Caco-2 (cell line): ENCODE data around the gene NDUFA12. TPM values are rescaled to one million over a fixed set of nuclear protein-coding genes. Genes with fewer than 3 reads are reported as not detected.

ENCODE experiments used
- BruUV-seq: library from RNA; stranded (reverse); fragments of 400-500 nt; replicated peaks from 2 replicates; lab custom pipeline; 2021; lab: Mats Ljungman, UMichigan
- CTCF ChIA-PET: fragments of 300-600 bp; sonication (Branson Sonifier 250); formaldehyde crosslinking; loops from one replicate; lab custom pipeline; 2022; ENCODE audit warnings: antibody characterized with exemption; lab: Charles Lee
- POLR2A ChIA-PET: fragments of 300-600 bp; sonication (Branson Sonifier 250); formaldehyde crosslinking; loops from one replicate; lab custom pipeline; 2022; ENCODE audit warnings: antibody characterized with exemption; lab: Charles Lee
- DNase-seq, 2 experiments: peaks; one replicate each; pipeline versions ENCODE4 v3.0.0 to v3.0.0-alpha.2; 2020 to 2022
- H3K27me3 ChIP-seq: replicated peaks from 2 replicates; pipeline ENCODE4 v1.6.0; 2011; ENCODE audit warnings: low read length; ENCODE audit not compliant: control insufficient read depth, insufficient read depth
- H3K36me3 ChIP-seq: 2 replicates; pipeline ENCODE4 v1.5.1; 2011; ENCODE audit warnings: low read length; ENCODE audit not compliant: control insufficient read depth, insufficient read depth
- H3K4me1 ChIP-seq: fragments of 250-450 bp; sonication (Bioruptor Pico); 2 replicates; pipeline ENCODE4 v1.5.1; 2020; ENCODE audit warnings: mild to moderate bottlenecking
- H3K4me3 ChIP-seq: 2 replicates; pipeline ENCODE4 v1.5.1; 2011; ENCODE audit warnings: low read depth, mild to moderate bottlenecking, control low read depth, low read length
- H3K9me3 ChIP-seq: fragments of 250-450 bp; sonication (Bioruptor Pico); 2 replicates; pipeline ENCODE4 v1.5.1; 2020; ENCODE audit warnings: mild to moderate bottlenecking, moderate library complexity
- H3K27ac Mint-ChIP-seq: one replicate; pipeline ENCODE4 v1.8.0; 2022; ENCODE audit warnings: mixed read lengths; ENCODE audit not compliant: unreplicated experiment
- H3K27me3 Mint-ChIP-seq: one replicate; pipeline ENCODE4 v1.8.0; 2022; ENCODE audit warnings: mixed read lengths; ENCODE audit not compliant: insufficient read depth, unreplicated experiment
- H3K36me3 Mint-ChIP-seq: one replicate; pipeline ENCODE4 v1.8.0; 2022; ENCODE audit warnings: mild to moderate bottlenecking, mixed read lengths; ENCODE audit not compliant: insufficient read depth, unreplicated experiment
- H3K4me1 Mint-ChIP-seq: one replicate; pipeline ENCODE4 v1.8.0; 2022; ENCODE audit warnings: low read depth, mixed read lengths; ENCODE audit not compliant: unreplicated experiment
- H3K4me3 Mint-ChIP-seq: one replicate; pipeline ENCODE4 v1.8.0; 2022; ENCODE audit warnings: mild to moderate bottlenecking, moderate library complexity, mixed read lengths; ENCODE audit not compliant: unreplicated experiment
- H3K9me3 Mint-ChIP-seq: one replicate; pipeline ENCODE4 v1.8.0; 2022; ENCODE audit warnings: mixed read lengths; ENCODE audit not compliant: unreplicated experiment
- intact Hi-C: fragments of 100-400 bp; cut with micrococcal nuclease; formaldehyde crosslinking; loops from one replicate; pipeline ENCODE4 v1.10.0; 2022; ENCODE audit not compliant: unreplicated experiment
- total RNA-seq: library from RNA; stranded (reverse); gene quantifications from 2 replicates; pipeline ENCODE4 v1.2.3, GENCODE V29; 2022
- TF ChIP-seq, protein P1 (sequence below), 2 experiments: fragments of 200-600 bp in 1 of 2; IDR thresholded peaks; 1 replicate in 1 of 2; 2 replicates in 1 of 2; pipeline versions ENCODE4 v1.5.1 to v1.8.0; 2011 to 2022; ENCODE audit warnings: antibody characterized with exemption in 1 of 2, control low read depth in 1 of 2, inconsistent platforms in 1 of 2, low read depth in 1 of 2, low read length in 1 of 2, mild to moderate bottlenecking in 1 of 2, moderate library complexity in 1 of 2; ENCODE audit not compliant: insufficient read depth in 1 of 2, severe bottlenecking in 1 of 2, unreplicated experiment in 1 of 2

NDUFA12 gene
- total RNA-seq, 1 experiment from 2014 or later = 131 TPM

DNA sequence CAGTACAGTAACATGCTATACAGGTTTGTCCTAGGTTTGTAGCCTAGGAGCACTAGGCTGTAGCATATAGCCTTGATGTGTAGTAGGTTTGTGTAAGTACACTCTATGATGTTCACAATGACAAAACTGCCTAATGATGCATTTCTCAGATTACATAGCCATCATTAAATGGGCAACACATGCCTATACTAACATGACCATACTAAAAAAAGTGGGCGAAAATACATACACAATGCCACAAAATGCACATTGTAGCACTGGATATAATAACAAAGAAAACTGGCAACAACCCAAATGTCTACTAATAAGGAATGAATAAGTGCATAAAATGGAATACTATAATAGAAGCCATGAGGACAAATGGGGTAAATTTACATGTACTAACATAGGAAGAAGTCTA is 31.3 kb upstream of the NDUFA12 start:
- Mint-ChIP-seq H3K27me3 (no peaks in the 10 kb centered on the region), H3K4me1 (no peaks in the 10 kb centered on the region), H3K9me3 (no peaks in the 10 kb centered on the region), H3K36me3 (peaks cover 33% of the 10 kb centered on the region), H3K27ac (no peak overlapping the region), H3K4me3 (no peak overlapping the region)
- no peak for DNase-seq
- TF ChIP-seq, protein P1, sequence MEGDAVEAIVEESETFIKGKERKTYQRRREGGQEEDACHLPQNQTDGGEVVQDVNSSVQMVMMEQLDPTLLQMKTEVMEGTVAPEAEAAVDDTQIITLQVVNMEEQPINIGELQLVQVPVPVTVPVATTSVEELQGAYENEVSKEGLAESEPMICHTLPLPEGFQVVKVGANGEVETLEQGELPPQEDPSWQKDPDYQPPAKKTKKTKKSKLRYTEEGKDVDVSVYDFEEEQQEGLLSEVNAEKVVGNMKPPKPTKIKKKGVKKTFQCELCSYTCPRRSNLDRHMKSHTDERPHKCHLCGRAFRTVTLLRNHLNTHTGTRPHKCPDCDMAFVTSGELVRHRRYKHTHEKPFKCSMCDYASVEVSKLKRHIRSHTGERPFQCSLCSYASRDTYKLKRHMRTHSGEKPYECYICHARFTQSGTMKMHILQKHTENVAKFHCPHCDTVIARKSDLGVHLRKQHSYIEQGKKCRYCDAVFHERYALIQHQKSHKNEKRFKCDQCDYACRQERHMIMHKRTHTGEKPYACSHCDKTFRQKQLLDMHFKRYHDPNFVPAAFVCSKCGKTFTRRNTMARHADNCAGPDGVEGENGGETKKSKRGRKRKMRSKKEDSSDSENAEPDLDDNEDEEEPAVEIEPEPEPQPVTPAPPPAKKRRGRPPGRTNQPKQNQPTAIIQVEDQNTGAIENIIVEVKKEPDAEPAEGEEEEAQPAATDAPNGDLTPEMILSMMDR (IDR thresholded peaks at IDR 0.05; ENCODE audit: insufficient read depth in 1 of 2, low read depth in 1 of 2, low read length in 1 of 2, severe bottlenecking in 1 of 2, unreplicated experiment in 1 of 2) = no peak
- ChIA-PET CTCF (no interaction called here), POLR2A (no interaction called here)
- Histone ChIP-seq H3K36me3 (no peaks in the 10 kb centered on the region), H3K4me3 (no peak overlapping the region), H3K9me3 (no peaks in the 10 kb centered on the region), H3K4me1 (no peaks in the 10 kb centered on the region), H3K27me3 (no peaks in the 10 kb centered on the region)
- intact Hi-C loops = no loop called here
- BruUV-seq = no TSS peak

DNA sequence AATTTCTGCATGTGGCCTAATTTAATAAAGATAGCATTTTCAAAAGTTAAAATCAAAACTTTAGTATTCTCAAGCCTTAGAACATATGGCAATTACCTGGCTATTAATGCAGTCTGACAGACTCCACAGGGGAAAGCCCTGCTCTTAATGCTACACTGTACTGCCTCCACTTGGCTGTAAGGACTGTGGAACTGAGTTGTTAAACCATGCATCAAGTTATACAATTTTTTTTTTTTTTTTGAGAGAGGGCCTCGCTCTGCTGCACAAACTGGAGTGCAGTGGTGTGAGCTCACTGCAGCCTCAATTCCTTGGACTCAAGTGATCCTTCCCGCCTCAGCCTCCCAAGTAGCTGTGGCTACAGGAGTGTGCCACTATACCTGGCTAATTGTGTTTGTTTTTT is 19.0 kb upstream of the NDUFA12 start:
- TF ChIP-seq, protein P1 (IDR thresholded peaks at IDR 0.05; ENCODE audit: insufficient read depth in 1 of 2, low read depth in 1 of 2, low read length in 1 of 2, severe bottlenecking in 1 of 2, unreplicated experiment in 1 of 2) = no peak
- CTCF ChIA-PET = no interaction called here

DNA sequence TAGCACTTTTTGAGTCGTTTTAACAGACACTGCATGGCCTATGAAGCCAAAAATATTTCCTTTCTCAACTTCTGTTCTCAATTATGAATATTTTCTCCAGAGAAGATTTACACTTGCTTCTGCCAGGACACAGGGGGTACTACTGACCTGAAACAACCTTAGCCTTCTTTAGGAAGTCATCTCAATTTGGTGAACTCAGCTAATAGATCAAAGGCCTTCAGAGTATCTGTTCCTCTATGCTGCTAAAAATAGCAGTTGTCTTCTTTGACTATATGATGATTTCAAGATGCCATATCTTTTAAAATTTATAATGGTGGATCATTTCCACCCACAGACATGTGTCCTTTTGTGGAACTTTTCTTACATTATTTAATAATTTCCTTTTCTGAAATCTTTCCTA is 14.0 kb upstream of the NDUFA12 start:
- no peaks in the 10 kb centered on the region for H3K27me3 Mint-ChIP-seq

More for the DNA sequence above, 19.0 kb upstream of the NDUFA12 start:
- H3K4me3 Mint-ChIP-seq = no peak overlapping the region
- H3K4me1 ChIP-seq = no peaks in the 10 kb centered on the region
- no peaks in the 10 kb centered on the region for H3K9me3 Mint-ChIP-seq
- no TSS peak for BruUV-seq
- no peaks in the 10 kb centered on the region for H3K36me3 ChIP-seq
- intact Hi-C loops = no loop called here
- peaks cover 15% of the 10 kb centered on the region for H3K36me3 Mint-ChIP-seq
- H3K27me3 ChIP-seq = no peaks in the 10 kb centered on the region
- no peaks in the 10 kb centered on the region for H3K27me3 Mint-ChIP-seq
- H3K4me1 Mint-ChIP-seq = no peaks in the 10 kb centered on the region
- POLR2A ChIA-PET = no interaction called here
- no peak overlapping the region for H3K27ac Mint-ChIP-seq
- no peak for DNase-seq
- no peak overlapping the region for H3K4me3 ChIP-seq
- H3K9me3 ChIP-seq = no peaks in the 10 kb centered on the region

More for the DNA sequence above, 14.0 kb upstream of the NDUFA12 start:
- Histone ChIP-seq H3K4me1 (no peaks in the 10 kb centered on the region), H3K36me3 (no peaks in the 10 kb centered on the region), H3K27me3 (no peaks in the 10 kb centered on the region), H3K4me3 (no peak overlapping the region), H3K9me3 (no peaks in the 10 kb centered on the region)
- peaks cover 6% of the 10 kb centered on the region for H3K36me3 Mint-ChIP-seq
- H3K4me3 Mint-ChIP-seq = no peak overlapping the region
- no peak overlapping the region for H3K27ac Mint-ChIP-seq
- POLR2A ChIA-PET = no interaction called here
- H3K4me1 Mint-ChIP-seq = no peaks in the 10 kb centered on the region
- peaks cover 9% of the 10 kb centered on the region for H3K9me3 Mint-ChIP-seq
- TF ChIP-seq, protein P1 (IDR thresholded peaks at IDR 0.05; ENCODE audit: insufficient read depth in 1 of 2, low read depth in 1 of 2, low read length in 1 of 2, severe bottlenecking in 1 of 2, unreplicated experiment in 1 of 2) = no peak
- no peak for DNase-seq
- CTCF ChIA-PET = no interaction called here
- no TSS peak for BruUV-seq
- intact Hi-C loops = no loop called here
